ENCODE results near the gene GPR107. TPM values are rescaled to one million over a fixed set of nuclear protein-coding genes. Genes with fewer than 3 reads are reported as not detected.

Gene GPR107
- total and polyA plus RNA-seq, 2 of the 8 experiments (the other 6 are each of a cell fraction or from before 2014, with no cell fraction given), result 19.3 to 30.7 TPM

DNA sequence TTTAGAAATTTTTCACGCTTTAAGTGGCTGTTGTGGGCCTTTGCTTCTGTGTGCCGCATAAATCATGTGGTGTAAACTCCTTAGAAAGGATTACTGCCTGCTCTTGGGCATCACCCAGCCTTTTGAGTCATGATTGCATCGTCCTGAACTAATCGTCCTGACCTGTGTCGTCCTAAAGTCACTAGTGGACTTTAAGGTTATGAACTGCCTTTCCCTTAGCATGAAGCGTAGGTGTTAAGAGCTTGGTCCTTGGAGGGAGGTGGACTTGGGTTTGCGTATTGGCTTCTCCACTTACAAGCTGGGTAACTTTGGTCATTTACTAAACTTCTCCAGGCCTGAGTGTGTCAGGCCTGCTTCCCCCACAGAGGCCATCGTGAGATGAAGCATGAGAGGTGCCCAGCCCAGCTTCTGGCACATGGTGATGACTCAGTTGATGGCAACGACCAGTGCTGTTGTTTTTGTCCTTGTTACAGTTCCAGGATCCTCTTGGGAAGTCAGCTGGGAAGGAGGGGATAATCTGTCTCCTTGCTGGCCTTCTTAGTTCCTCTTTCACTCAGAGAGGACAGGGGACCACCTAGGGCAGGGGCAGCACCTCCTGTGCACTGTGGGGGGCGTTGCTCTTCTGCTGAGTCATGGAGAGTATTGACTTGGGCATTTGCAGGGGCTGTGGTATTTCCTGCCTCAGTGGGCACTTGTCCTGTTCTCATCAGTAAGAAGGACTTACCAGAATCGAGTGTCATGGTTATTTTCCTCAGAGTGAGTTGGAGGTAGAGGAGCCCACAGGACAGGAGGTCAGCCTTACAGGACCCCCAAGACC is 64.3 kb downstream of the GPR107 start:
- Histone ChIP-seq H3K14ac (ENCODE audit: insufficient read length) (no peak overlapping the region), H2AFZ (ENCODE audit: low read length) (no peak overlapping the region), H3K27ac (ENCODE audit: low read depth, low read length) (0 out of 2 replicates have a peak overlapping the region, but pooled peaks have one; percentile 21), H3K56ac (replicated peaks; ENCODE audit: insufficient read length, low read depth, low read length) (no peak overlapping the region), H4K20me1 (replicated peaks in 1 of 2; ENCODE audit: control insufficient read depth in 1 of 2, insufficient read depth in 2 of 2, low read length in 2 of 2) (peaks cover 0 to 4% of the 10 kb centered on the region in 2 experiments), H3K9ac (replicated peaks in 1 of 4; ENCODE audit: extremely low read depth in 1 of 4, low read depth in 3 of 4, low read length in 3 of 4) (no peak overlapping the region), H3K4ac (replicated peaks; ENCODE audit: insufficient read length, low read depth, low read length) (no peak overlapping the region), H3K36me3 (ENCODE audit: control insufficient read depth in 2 of 4, insufficient read depth in 4 of 4, low read length in 3 of 4) (no peaks in the 10 kb centered on the region), H3K18ac (ENCODE audit: extremely low read depth, low read length) (peak overlapping the region; percentile 72), H2BK12ac (ENCODE audit: low read depth, low read length) (peak overlapping the region; percentile 88; the same call in 1 of the 2 replicates), H2BK5ac (ENCODE audit: low read depth, low read length) (peak overlapping the region; percentile 82), H2AK5ac (ENCODE audit: low read depth, low read length) (peak overlapping the region; percentile 26), H3K9me3 (ENCODE audit: insufficient read depth in 2 of 2, low read depth in 1 of 2, low read length in 1 of 2) (no peaks in the 10 kb centered on the region), H2BK120ac (replicated peaks; ENCODE audit: low read depth, low read length) (no peak overlapping the region), H3K4me1 (replicated peaks in 1 of 4; ENCODE audit: control insufficient read depth in 3 of 4, insufficient read depth in 4 of 4, low read length in 3 of 4) (peaks cover 5 to 15% (median 10%) of the 10 kb centered on the region in 4 experiments), H3K79me1 (ENCODE audit: low read depth, low read length) (no peaks in the 10 kb centered on the region), H2BK15ac (ENCODE audit: low read length) (peak overlapping the region; percentile 81; the same call in 1 of the 2 replicates), H3K23me2 (ENCODE audit: low read depth, low read length) (no peaks in the 10 kb centered on the region), H3K4me2 (ENCODE audit: insufficient read depth in 1 of 2, low read depth in 2 of 2, low read length in 2 of 2) (no peak overlapping the region), H3K27me3 (replicated peaks in 1 of 4; ENCODE audit: control insufficient read depth in 3 of 4, extremely low read depth in 1 of 4, insufficient read depth in 3 of 4, low read length in 3 of 4) (no peaks in the 10 kb centered on the region), H3K4me3 (ENCODE audit: extremely low read depth in 1 of 4, insufficient read depth in 2 of 4, low read depth in 3 of 4, low read length in 4 of 4) (no peak overlapping the region), H4K5ac (ENCODE audit: insufficient read length, low read depth, low read length) (no peak overlapping the region), H2BK20ac (ENCODE audit: low read length) (0 out of 2 replicates have a peak overlapping the region, but pooled peaks have one; percentile 21), H3K79me2 (ENCODE audit: control insufficient read depth in 1 of 2, insufficient read depth in 2 of 2, low read length in 2 of 2) (no peaks in the 10 kb centered on the region), H3K23ac (ENCODE audit: insufficient read length) (no peak overlapping the region), H4K91ac (replicated peaks; ENCODE audit: insufficient read length, low read length) (no peak overlapping the region), H4K8ac (ENCODE audit: extremely low read depth, insufficient read depth, low read length) (no peak overlapping the region)
- DNase-seq (ENCODE audit: low read depth in 1 of 2, low spot score in 2 of 2) (no peak), FAIRE-seq (no peak)
- POLR2A ChIA-PET (ENCODE audit: partially characterized antibody), result interaction anchor here (1.6 kb wide), 1 partner anchor 53 kb away, joined by 4 read pairs; no protein-coding TSS in a partner anchor
- CTCF ChIA-PET (ENCODE audit: partially characterized antibody), result interaction anchor here (0.8 to 3.7 kb wide), 5 partner anchors 11 to 214 kb away, joined by 3 to 28 read pairs (median 6); no protein-coding TSS in a partner anchor
- 76% methylated on average over 11 of the region's 11 CpGs; no CpG with 5 or more reads in 1 of the 2 experiments for WGBS, 2 experiments (ENCODE audit: extremely low coverage in 1 of 2, insufficient coverage in 1 of 2, insufficient read length in 1 of 2, insufficient replicate concordance in 2 of 2, low coverage in 1 of 2, low lambda C conversion rate in 2 of 2, missing lambda C conversion rate in 1 of 2)
- TF ChIP-seq SP1 (IDR thresholded peaks at IDR 0.05; ENCODE audit: low read depth, low read length), result no peak
- no peak for TF ChIP-seq BCL11A (IDR thresholded peaks at IDR 0.05; ENCODE audit: low read depth in 2 of 2, low read length in 2 of 2)
- TF ChIP-seq BACH1 (IDR thresholded peaks at IDR 0.05; ENCODE audit: low read length), result peak; percentile 87
- TF ChIP-seq, protein P1, sequence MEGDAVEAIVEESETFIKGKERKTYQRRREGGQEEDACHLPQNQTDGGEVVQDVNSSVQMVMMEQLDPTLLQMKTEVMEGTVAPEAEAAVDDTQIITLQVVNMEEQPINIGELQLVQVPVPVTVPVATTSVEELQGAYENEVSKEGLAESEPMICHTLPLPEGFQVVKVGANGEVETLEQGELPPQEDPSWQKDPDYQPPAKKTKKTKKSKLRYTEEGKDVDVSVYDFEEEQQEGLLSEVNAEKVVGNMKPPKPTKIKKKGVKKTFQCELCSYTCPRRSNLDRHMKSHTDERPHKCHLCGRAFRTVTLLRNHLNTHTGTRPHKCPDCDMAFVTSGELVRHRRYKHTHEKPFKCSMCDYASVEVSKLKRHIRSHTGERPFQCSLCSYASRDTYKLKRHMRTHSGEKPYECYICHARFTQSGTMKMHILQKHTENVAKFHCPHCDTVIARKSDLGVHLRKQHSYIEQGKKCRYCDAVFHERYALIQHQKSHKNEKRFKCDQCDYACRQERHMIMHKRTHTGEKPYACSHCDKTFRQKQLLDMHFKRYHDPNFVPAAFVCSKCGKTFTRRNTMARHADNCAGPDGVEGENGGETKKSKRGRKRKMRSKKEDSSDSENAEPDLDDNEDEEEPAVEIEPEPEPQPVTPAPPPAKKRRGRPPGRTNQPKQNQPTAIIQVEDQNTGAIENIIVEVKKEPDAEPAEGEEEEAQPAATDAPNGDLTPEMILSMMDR (IDR thresholded peaks at IDR 0.05; ENCODE audit: control extremely low read depth in 1 of 3, insufficient read depth in 1 of 3, low read depth in 1 of 3, low read length in 3 of 3), result peak in 1 of 3 experiments; percentile 16; a peak in 1 of 4 replicates
- peak in 1 of 2 experiments; percentile 19; a peak in 1 of 4 replicates for TF ChIP-seq RAD21 (IDR thresholded peaks at IDR 0.05 in 1 of 2, conservative IDR thresholded peaks at IDR 0.05 in 1 of 2; ENCODE audit: low read depth in 2 of 2, low read length in 2 of 2)
